Heart left ventricle (tissue), 16 donors: ENCODE results near the gene RNGTT. TPM values are rescaled to one million over a fixed set of nuclear protein-coding genes. Genes with fewer than 3 reads are reported as not detected.

Experiments used
- ATAC-seq, 4 donors: fragments of 200-7000 bp; cut with Tn5 transposase; one replicate each; pipeline ENCODE4 v1.9.1; 2020 to 2022; ENCODE audit warnings: moderate library complexity in 4 of 4, mild to moderate bottlenecking in 3 of 4, moderate number of reproducible peaks in 1 of 4
- DNase-seq, 5 donors: peaks; one replicate each; pipeline ENCODE4 v3.0.0-alpha.2; 2020
- H3K27ac ChIP-seq, 12 donors: fragments of 200-600 bp; sonication (generic) in 4 of 12; one replicate each; pipeline versions ENCODE4 v1.5.0 to v1.8.0; 2016 to 2022; ENCODE audit warnings: mild to moderate bottlenecking in 2 of 12
- H3K27me3 ChIP-seq, 9 donors: fragments of 200-600 bp; sonication (generic) in 2 of 9; one replicate each; pipeline versions ENCODE4 v1.5.1 to v1.8.0; 2016 to 2022; ENCODE audit warnings: mild to moderate bottlenecking in 3 of 9
- H3K36me3 ChIP-seq, 9 donors: fragments of 200-600 bp; sonication (generic) in 2 of 9; one replicate each; pipeline versions ENCODE4 v1.5.0 to v1.8.0; 2018 to 2022; ENCODE audit warnings: mild to moderate bottlenecking in 2 of 9
- H3K4me1 ChIP-seq, 12 donors: fragments of 200-600 bp; sonication (generic) in 4 of 12; one replicate each; pipeline versions ENCODE4 v1.5.0 to v1.8.0; 2016 to 2022; ENCODE audit warnings: mild to moderate bottlenecking in 3 of 12
- H3K4me3 ChIP-seq, 12 donors: fragments of 200-600 bp; sonication (generic) in 4 of 12; one replicate each; pipeline versions ENCODE4 v1.5.0 to v1.8.0; 2017 to 2022; ENCODE audit warnings: mild to moderate bottlenecking in 9 of 12, moderate library complexity in 4 of 12
- H3K9me3 ChIP-seq, 12 donors: fragments of 200-600 bp; sonication (generic) in 4 of 12; one replicate each; pipeline versions ENCODE4 v1.5.0 to v1.8.0; 2016 to 2022; ENCODE audit warnings: mild to moderate bottlenecking in 1 of 12
- POLR2A ChIP-seq, 2 donors: fragments of 450-650 bp; IDR thresholded peaks; one replicate each; pipeline ENCODE4 v1.6.1; 2017; ENCODE audit warnings: antibody characterized with exemption in 2 of 2, mild to moderate bottlenecking in 2 of 2, moderate library complexity in 2 of 2
- WGBS, 4 donors: extraction: QIAGEN DNeasy Blood & Tissue Kit in 2 of 4; methylation state at CpG; one replicate each; pipeline versions ENCODE4 v1.1.5 to v1.1.7; 2013 to 2018; 5-methylcytosine and 5-hydroxymethylcytosine counted together
- intact Hi-C, 10 donors: fragments of 100-400 bp; cut with DNase I; formaldehyde crosslinking; loops; one replicate each; pipeline versions ENCODE4 v1.11.1 to v1.14.2; 2022
- polyA plus RNA-seq, 2 donors: library from polyadenylated mRNA; stranded (reverse); fragments of 200-250 nt; gene quantifications; one replicate each; pipeline ENCODE4 v1.2.3, GENCODE V29; 2013
- total RNA-seq, 9 donors: library from RNA; depleted of rRNA in 2 of 9; stranded (reverse); fragments of >200 nt in 2 of 9; fragmentation: NEBNext Ultra II Directional in 3 of 9; extraction: Animal tissue kit (Norgen Biotek cat#: 25700) in 3 of 9; gene quantifications; one replicate each; pipeline versions ENCODE4 v1.1.0 to v1.2.4, GENCODE V29; 2016 to 2023
- TF ChIP-seq, protein P1 (sequence below), 12 donors: fragments of 200-600 bp; sonication (generic) in 4 of 12; IDR thresholded peaks; one replicate each; pipeline versions ENCODE4 v1.5.0 to v1.8.0; 2018 to 2022; ENCODE audit warnings: antibody characterized with exemption in 12 of 12, mild to moderate bottlenecking in 5 of 12
- donor health status: ischemic (EF 13 %, LVEDD 7.1; RV severe dilation, severe dysfunction).
- donor health status: healthy with polysubstance abuse.
- donor health status: DM: no; HTN: yes; CAD: no.
- donor health status: DM: no; HTN: no; CAD: no.
- donor health status: ischemic (EF 25% LVEDD 6.9; RV normal size, moderate dysfunction).
- donor health status: ischemic (EF 25% LVEDD 5.7; RV mildly dilated, moderate dysfunction).
- donor health status: healthy.
- donor health status: DM: yes; HTN: yes; CAD: no.
- donor health status: ischemic (EF 35%, LVEDD 5.7; RV mildly dilated, moderate dysfunction).
- donor health status: nonischemic (EF 11% LVEDD 7.7; RV severe dilation, severe dysfunction).
- donor health status: DM: yes; HTN: yes; CAD: no.
- donor health status: PGD.
- donor health status: ischemic (EF 29% LVEDD 5.4; RV normal size, mild dysfunction).
- donor health status: nonischemic (EF 23%, LVEDD 6.1; RV moderate dilation, normal function).

RNGTT gene
- total and polyA plus RNA-seq, 11 donors = 2.6 to 11.6 (median 9.1) TPM

DNA sequence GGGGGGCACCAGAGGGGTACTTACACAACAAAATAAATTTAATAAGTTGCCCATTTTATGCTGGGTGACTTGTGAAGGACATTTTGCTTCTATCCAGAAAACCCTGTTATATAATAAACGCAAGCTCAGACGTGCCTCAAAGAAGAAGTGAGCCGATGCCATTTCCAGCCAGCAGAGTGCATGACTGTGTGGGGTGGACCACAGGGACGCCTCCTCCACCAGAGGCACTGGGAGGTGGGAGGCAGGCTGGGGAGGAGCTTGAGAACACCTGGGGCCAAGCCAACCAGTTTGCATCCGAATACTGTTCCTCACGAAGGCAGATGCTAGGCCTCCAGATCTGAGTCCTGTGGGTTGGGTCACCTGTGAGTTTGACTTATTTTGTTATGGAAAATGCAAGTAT is 363.8 kb downstream of the RNGTT start:
- Histone ChIP-seq H3K27ac (no peak overlapping the region), H3K9me3 (no peaks in the 10 kb centered on the region), H3K4me1 (no peaks in the 10 kb centered on the region), H3K36me3 (no peaks in the 10 kb centered on the region), H3K27me3 (no peaks in the 10 kb centered on the region), H3K4me3 (no peak overlapping the region)
- ATAC-seq (no peak), DNase-seq (no peak)
- no peak for TF ChIP-seq POLR2A (IDR thresholded peaks at IDR 0.05)
- TF ChIP-seq, protein P1, sequence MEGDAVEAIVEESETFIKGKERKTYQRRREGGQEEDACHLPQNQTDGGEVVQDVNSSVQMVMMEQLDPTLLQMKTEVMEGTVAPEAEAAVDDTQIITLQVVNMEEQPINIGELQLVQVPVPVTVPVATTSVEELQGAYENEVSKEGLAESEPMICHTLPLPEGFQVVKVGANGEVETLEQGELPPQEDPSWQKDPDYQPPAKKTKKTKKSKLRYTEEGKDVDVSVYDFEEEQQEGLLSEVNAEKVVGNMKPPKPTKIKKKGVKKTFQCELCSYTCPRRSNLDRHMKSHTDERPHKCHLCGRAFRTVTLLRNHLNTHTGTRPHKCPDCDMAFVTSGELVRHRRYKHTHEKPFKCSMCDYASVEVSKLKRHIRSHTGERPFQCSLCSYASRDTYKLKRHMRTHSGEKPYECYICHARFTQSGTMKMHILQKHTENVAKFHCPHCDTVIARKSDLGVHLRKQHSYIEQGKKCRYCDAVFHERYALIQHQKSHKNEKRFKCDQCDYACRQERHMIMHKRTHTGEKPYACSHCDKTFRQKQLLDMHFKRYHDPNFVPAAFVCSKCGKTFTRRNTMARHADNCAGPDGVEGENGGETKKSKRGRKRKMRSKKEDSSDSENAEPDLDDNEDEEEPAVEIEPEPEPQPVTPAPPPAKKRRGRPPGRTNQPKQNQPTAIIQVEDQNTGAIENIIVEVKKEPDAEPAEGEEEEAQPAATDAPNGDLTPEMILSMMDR (IDR thresholded peaks at IDR 0.05) = no peak
- intact Hi-C loops = no loop called here
- WGBS, 4 donors = 74 to 83% (median 77%) methylated on average over 5 to 6 of the region's 6 CpGs

DNA sequence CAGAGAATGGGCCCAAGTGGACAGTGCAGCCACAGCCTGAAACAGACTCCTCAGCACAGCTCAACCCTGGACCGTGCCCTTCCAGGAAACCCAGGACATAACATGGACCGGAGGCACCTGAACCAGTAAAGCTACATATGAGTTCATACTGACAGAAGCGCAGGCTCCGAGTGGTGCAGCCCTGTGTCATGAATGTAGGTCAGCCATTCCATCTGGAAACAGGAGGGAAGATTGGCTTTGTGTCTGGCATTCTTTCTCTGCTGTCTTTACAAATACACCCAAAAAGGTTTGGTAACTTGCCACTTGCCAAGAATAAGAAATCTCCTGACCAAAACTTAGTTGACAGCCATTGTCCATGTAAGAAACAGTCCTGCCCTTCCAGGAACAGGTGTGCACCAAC is 366.6 kb downstream of the RNGTT start:
- DNase-seq = no peak
- 67 to 95% (median 90%) methylated on average over 4 of the region's 4 CpGs for WGBS, 4 donors

DNA sequence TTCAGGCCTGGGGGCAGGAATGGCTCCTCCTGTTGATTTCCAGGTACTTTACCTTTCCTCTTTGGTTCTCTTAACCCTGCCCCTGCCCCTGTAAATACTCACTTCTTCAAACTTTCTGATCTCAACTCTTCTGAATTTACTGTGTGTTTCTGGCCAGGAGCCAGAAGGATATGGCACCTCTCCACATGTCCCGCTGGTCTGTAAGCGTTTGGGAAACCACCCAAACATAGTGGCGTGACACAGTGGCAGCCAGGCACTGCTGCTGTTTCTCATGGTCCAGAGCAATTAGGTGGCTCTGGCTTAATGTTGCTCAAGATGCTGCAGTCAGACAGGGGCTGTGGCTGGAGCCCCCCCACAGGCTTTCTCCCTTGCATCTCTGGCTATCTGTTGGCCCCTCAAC is 374.5 kb downstream of the RNGTT start:
- H3K27me3 ChIP-seq = peaks cover 0 to 14% (median 0%) of the 10 kb centered on the region in 9 donors
- DNase-seq (no peak), ATAC-seq (no peak)
- intact Hi-C loops = no loop called here
- WGBS, 4 donors = 48 to 63% (median 52%) methylated on average over 3 of the region's 3 CpGs
- H3K4me1 ChIP-seq = no peaks in the 10 kb centered on the region
- H3K9me3 ChIP-seq = no peaks in the 10 kb centered on the region
- H3K27ac ChIP-seq = no peak overlapping the region
- no peak overlapping the region for H3K4me3 ChIP-seq
- no peak for TF ChIP-seq POLR2A (IDR thresholded peaks at IDR 0.05)
- TF ChIP-seq, protein P1 (IDR thresholded peaks at IDR 0.05) = no peak
- H3K36me3 ChIP-seq = no peaks in the 10 kb centered on the region

More for the DNA sequence above, 366.6 kb downstream of the RNGTT start:
- ATAC-seq = no peak
- no peak for TF ChIP-seq POLR2A (IDR thresholded peaks at IDR 0.05)
- TF ChIP-seq, protein P1 (IDR thresholded peaks at IDR 0.05) = no peak
- no peaks in the 10 kb centered on the region for H3K9me3 ChIP-seq
- no peak overlapping the region for H3K4me3 ChIP-seq
- no peaks in the 10 kb centered on the region for H3K27me3 ChIP-seq
- no peak overlapping the region for H3K27ac ChIP-seq
- intact Hi-C loops = no loop called here
- no peaks in the 10 kb centered on the region for H3K36me3 ChIP-seq
- H3K4me1 ChIP-seq = no peaks in the 10 kb centered on the region

DNA sequence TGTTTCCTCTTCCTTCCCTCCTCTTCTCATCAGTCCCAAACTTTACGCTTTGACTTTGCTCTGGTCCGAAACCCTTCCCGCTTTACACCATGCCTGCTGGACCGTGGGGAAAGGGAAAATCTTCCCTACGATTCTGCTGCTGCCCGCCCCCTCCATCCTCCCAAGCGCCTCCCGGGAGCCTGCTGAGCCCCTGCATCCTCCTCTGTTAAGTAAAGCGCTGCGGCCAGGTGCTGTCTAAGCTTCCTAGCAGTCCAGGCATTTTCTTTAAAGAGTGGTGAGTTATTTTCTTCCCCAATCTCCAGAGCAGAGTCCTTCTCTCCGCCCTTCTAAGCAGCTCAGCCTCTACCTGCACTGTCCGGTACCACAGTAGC is 376.3 kb downstream of the RNGTT start:
- Histone ChIP-seq H3K36me3 (no peaks in the 10 kb centered on the region), H3K9me3 (peaks cover 0 to 13% (median under 1%) of the 10 kb centered on the region in 12 donors), H3K27me3 (peaks cover 0 to 14% (median 0%) of the 10 kb centered on the region in 9 donors), H3K4me1 (no peaks in the 10 kb centered on the region), H3K27ac (no peak overlapping the region), H3K4me3 (no peak overlapping the region)
- intact Hi-C loops = no loop called here
- ATAC-seq = no peak
- DNase-seq = no peak
- no peak for TF ChIP-seq POLR2A (IDR thresholded peaks at IDR 0.05)
- TF ChIP-seq, protein P1 (IDR thresholded peaks at IDR 0.05) = no peak
- WGBS, 4 donors = 59 to 67% (median 63%) methylated on average over 12 of the region's 12 CpGs
